Medulla oblongata (tissue), 1 donor: ENCODE data around the gene SARDH.

Experiments
- DNase-seq: peaks from one replicate; pipeline ENCODE4 v3.0.0-alpha.2; 2015; ENCODE audit errors: extremely low spot score

Gene SARDH

DNA sequence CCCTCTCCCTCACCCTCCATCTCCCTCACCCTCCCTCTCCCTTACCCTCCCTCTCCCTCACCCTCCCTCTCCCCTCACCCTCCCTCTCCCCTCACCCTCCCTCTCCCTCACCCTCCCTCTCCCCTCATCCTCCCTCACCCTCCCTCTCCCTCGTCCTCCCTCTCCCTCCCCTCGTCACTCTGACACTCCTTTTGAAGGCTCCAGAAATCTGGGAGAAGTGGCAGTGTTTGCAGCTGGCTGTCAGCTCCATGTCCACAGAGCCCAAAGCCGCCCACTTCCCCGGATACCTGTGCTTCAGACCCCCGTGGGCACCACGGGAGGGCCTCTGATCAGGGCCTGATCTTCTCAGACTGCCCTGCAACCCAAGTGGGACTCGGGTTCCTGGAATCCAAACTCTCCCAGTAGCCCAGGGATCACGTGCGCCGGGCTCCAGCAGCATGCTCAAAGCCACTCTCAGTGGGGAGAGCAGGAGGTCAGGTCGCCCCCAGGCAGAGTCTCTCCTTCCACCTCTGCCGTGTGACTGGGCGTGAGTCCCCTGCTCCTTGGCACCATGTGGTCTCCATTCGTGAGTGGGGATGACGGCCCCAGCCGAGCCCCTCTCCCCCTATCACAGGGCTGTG, 68.9 kb downstream of the SARDH start:
- DNase-seq, result no peak

DNA sequence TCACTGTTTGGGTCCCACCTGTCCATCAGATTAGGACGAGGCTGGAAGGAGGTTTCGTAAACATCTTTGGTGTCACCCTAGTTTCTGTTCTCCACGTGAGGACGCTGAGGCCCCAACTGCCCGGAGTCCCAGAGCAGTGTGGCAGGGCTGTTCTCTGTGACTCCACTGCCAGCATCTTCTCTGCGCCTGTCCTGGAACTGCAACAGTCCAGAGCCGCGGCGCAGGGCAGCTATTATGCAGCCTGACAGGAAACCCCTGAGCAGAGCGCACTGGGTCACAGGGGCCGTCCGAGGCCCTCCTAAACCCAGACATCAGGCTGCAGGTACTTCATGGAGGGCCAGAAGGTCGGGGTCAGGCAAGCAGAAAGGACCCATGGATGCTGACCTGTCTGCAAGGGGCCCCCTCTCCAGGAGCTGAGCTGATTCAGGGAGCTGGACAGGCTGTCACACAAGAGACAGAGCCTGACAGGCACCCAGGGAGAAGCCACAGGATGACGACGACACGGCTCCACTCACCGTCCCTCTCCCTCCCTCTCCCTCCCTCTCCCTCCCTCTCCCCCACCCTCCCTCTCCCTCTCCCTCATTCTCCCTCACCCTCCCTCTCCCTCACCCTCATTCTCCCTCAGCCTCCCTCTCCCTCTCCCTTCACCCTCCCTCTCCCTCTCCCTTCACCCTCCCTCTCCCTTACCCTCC, 70.2 kb downstream of the SARDH start:
- no peak for DNase-seq

- DNase-seq, result no peak
Observed at GRCh38 chr9:133666845-133667244, 71.3 kb downstream of the SARDH start.

GRCh38 chr9:133666387-133666786, 71.8 kb downstream of the SARDH start:
- no peak for DNase-seq

DNA sequence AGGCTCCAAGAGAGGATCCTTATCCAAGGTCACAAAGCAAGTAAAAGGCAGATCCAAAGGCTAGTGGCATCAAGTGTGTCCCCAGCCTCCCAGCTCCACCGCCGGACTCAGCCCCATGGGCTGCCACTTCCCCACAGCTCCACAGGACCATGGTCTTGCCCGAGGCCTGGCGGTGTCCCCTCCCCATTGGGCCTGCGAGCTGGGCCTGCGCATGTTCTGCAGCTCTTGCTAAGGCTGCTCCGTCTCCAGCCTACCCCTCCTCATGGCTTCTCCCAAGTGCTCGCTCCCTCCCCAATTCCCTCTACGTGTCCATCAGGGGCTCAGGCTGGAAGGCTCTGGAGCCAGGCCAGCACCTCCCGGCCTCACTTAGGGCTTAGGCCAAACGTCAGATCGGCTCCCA, 72.6 kb downstream of the SARDH start:
- DNase-seq, result no peak

GRCh38 chr9:133665096-133665495, 73.1 kb downstream of the SARDH start:
- DNase-seq, result no peak

GRCh38 chr9:133664173-133665050, 73.7 kb downstream of the SARDH start:
- DNase-seq, result no peak

- DNase-seq, result no peak
Observed at GRCh38 chr9:133661846-133662540, 76.2 kb downstream of the SARDH start.

- no peak for DNase-seq
Observed at GRCh38 chr9:133659516-133659915, 78.6 kb downstream of the SARDH start.

GRCh38 chr9:133658442-133659431, 79.4 kb downstream of the SARDH start:
- no peak for DNase-seq

DNA sequence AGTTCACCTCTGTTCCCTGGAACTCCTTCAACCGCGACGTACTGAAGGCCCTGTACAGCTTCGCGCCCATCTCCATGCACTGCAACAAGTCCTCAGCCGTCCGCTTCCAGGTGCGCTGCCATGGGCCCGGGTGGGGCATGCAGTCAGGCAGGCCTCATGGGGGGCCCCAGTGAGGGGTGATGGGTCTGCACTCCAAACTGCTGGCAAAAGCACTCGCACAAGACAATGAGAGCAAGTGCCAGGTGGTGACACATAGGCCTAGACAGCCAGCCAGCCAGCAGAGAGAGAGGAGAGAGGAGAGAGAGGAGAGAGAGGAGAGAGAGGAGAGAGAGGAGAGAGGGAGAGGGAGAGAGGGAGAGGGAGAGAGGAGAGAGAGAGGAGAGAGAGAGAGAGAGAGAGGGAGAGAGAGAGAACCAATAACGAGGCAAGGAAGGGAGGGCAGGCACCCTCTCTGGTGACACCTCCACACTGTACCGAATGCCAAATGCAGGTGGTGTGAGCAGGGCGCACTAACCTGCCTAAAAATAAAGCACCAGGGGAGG, 81.0 kb downstream of the SARDH start:
- DNase-seq, result no peak

DNA sequence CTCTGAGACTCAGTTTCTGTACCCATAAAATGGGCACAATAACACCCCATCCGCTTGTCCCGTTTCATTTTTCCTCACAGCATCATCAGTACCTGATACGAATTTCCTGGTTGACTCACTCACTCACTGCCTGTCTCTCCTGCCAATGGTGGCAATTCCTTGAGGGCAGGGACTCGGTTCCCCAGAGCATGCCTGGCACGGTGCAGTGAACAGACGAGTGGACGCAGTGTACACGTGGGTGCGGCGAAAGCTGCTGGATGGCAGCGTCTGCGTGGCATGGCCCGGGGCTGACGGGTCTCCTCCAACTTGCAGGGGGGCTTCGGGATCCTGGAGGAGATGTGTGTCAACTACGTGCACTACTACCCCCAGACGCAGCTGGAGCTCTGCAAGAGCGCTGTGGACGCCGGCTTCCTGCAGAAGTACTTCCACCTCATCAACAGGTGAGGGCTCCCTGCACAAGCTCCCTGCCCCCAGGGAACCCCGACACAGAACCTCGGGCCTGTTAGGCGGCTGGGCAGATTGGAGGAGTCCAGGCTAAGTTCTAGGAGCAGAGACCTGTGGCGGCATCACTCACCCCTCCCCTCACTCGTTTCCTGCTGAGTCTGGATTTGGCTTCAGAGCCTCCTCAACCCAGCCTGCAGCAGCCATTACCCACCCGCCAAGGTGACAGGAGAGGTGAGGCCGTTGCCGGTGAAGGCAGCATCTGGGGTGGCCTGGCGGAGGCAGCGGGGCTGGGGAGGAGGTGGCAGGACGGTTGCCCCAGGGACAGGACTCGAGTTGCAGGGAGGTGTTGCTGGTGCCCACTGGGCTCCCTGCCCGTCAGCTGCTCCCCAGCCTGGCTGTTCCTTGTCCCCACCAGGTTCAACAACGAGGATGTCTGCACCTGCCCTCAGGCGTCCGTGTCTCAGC, 81.7 kb downstream of the SARDH start:
- DNase-seq, result no peak

DNA sequence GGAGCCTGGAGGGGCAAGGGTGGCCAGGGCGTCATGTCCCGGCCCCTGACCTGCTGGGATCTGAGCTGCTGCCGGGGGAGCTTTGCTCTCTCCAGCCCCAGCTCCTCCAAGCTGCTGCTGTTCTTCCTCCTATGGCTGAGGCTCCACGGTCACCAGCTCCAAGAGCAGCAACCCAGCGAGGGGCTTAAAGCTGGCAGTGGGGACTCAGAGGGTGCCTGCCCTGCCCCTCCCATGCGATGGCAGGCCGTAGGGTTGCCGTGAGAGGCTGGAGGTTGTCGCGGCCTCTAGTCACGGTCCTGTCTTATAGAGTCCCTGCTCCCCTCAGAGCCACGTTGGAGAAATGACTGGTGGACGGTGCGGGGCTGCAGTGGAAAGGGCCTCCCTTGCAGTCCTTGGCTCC, 82.5 kb downstream of the SARDH start:
- no peak for DNase-seq

DNA sequence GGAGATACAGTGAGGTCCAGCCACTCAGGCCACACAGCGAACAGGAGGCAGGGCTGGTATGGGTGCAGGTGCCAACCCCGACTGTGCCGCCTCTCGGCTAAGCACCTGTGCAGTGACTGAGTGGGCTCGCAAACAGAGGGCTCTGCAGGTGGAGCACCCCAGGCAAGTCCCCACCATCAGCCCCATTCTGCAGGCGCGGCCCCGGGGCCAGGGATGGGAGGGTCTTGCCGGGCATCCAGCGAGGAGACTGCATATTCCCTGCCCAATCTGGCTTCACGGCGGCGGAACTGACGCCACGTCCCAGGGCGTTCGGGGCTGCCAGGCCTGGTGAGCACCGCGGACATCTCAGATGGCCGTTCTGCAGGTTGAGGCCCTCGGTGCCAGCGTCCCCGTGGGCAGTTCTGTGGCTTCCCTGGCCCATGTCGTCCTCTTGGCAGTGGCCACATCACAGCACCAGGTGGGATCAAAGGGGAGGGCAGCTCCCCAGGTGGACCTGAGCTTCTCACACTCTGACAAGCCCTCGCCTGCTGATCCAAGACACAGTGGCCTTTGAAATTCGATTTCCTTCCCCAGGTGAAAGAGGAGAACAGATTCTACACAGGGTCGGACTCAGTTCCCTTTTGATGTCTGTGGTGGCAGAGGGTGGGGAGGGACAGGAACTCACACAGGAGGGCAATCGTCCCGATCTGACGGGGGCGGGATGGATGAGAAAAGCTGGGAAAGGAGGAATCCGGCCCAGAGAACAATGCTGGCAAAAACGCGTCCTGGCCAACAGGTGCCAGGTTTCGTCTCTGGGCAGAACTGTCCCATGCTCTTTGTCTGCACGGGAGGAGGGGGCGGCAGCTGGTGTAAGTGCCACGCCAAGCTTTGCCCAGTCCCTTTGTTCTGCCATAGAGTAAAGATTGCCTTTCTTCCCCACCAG, 83.2 kb downstream of the SARDH start:
- no peak for DNase-seq

DNA sequence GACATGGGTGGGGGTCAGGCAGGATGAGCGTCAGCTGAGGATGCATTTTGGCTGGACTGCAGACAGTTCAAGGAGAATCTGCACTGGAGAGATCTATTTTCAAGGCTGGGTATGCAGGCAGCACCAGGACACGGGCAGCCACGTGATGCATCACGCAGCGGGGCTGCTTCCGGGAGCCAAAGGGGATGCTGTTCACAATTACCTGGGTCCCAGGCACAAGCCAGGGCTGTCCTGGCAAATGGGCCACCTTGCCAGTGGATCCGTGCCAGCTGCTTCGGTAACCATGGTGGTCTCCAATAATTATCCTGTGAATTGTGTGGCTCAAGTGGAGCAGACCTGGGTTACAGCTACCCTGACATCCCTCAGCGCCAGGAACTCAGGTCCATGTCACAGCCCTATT, 84.5 kb downstream of the SARDH start:
- DNase-seq, result no peak

GRCh38 chr9:133650026-133650425, 88.1 kb downstream of the SARDH start:
- no peak for DNase-seq

DNA sequence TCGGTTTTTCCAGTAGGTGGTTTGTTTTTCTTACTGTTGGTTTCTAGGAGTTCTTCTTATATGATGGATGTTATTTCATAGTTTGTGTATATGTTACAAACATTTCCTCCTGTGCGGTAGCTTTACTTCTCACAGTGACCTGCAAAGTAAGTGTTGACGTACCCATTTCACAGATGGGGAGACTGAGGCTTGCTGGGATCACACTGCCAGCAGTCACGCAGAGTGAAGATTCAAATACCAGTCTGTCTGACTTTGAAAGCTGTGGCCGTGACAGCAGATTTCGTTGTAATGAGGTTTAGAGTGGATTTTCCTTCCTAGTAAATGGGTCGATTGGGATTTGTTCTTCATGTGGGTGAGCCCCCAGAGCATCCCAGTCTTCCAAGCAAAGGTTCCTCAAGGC, 89.0 kb downstream of the SARDH start:
- DNase-seq, result no peak

- DNase-seq, result no peak
Observed at GRCh38 chr9:133647765-133648469, 90.2 kb downstream of the SARDH start.
